T-cell (primary cell): ENCODE measurements around the gene IP6K1. TPM values are rescaled to one million over a fixed set of nuclear protein-coding genes. Genes with fewer than 3 reads are reported as not detected.

Experiments
- ATAC-seq, 4 experiments: fragments of 200-7000 bp in 3 of 4; fragments of 150-1000 bp in 1 of 4; cut with Tn5 transposase; replicated peaks in 1 of 4; 1 replicate in 3 of 4; 2 replicates in 1 of 4; pipeline ENCODE4 v1.10.0; 2021; ENCODE audit warnings: moderate library complexity in 3 of 4, mild to moderate bottlenecking in 2 of 4, moderate number of reproducible peaks in 1 of 4
- CTCF ChIA-PET, 2 donors: fragments of 300-600 bp; sonication (Branson Sonifier 250); formaldehyde crosslinking; loops; one replicate each; lab custom pipeline; 2022; ENCODE audit warnings: antibody characterized with exemption in 2 of 2; lab: Charles Lee
- POLR2A ChIA-PET, 2 donors: fragments of 300-600 bp; sonication (Branson Sonifier 250); formaldehyde crosslinking; loops; one replicate each; lab custom pipeline; 2022; ENCODE audit warnings: antibody characterized with exemption in 2 of 2; lab: Charles Lee
- DNase-seq, 35 experiments: peaks; one replicate each; pipeline versions ENCODE4 v3.0.0 to v3.0.0-alpha.2; 2013 to 2023
- H3K27ac ChIP-seq: one replicate; pipeline ENCODE4 v1.5.1; 2013; ENCODE audit warnings: low read length
- H3K27me3 ChIP-seq, 2 experiments: replicated peaks in 1 of 2; 1 replicate in 1 of 2; 2 replicates in 1 of 2; pipeline versions ENCODE4 v1.6.1 to v1.7.0; 2013; ENCODE audit warnings: low read length in 1 of 2, mixed read lengths in 1 of 2; ENCODE audit not compliant: control insufficient read depth in 2 of 2, insufficient read depth in 2 of 2; ENCODE audit errors: extremely low read depth in 1 of 2
- H3K36me3 ChIP-seq, 2 donors: 1 replicate in 1 of 2; 2 replicates in 1 of 2; pipeline versions ENCODE4 v1.6.1 to v1.7.0; 2013; ENCODE audit warnings: low read length in 1 of 2; ENCODE audit not compliant: control insufficient read depth in 2 of 2, insufficient read depth in 1 of 2; ENCODE audit errors: extremely low read depth in 1 of 2
- H3K4me1 ChIP-seq, 2 experiments: 1 replicate in 1 of 2; 2 replicates in 1 of 2; pipeline versions ENCODE4 v1.6.1 to v1.7.0; 2013; ENCODE audit warnings: low read length in 2 of 2, mixed read lengths in 1 of 2; ENCODE audit not compliant: insufficient read depth in 2 of 2, control insufficient read depth in 1 of 2; ENCODE audit errors: extremely low read depth in 1 of 2
- H3K4me3 ChIP-seq, 2 donors: 1 replicate in 1 of 2; 2 replicates in 1 of 2; pipeline versions ENCODE4 v1.5.1 to v1.7.0; 2013; ENCODE audit warnings: mild to moderate bottlenecking in 2 of 2, low read length in 1 of 2, moderate library complexity in 1 of 2; ENCODE audit not compliant: control insufficient read depth in 1 of 2; ENCODE audit errors: extremely low read depth in 1 of 2
- H3K9me3 ChIP-seq: 2 replicates; pipeline ENCODE4 v1.7.0; 2013
- H3K27ac Mint-ChIP-seq, 2 donors: one replicate each; pipeline ENCODE4 v1.8.0; 2020 to 2021; ENCODE audit warnings: mild to moderate bottlenecking in 2 of 2, mixed read lengths in 2 of 2
- H3K27me3 Mint-ChIP-seq, 2 donors: one replicate each; pipeline ENCODE4 v1.8.0; 2021 to 2022; ENCODE audit warnings: mixed read lengths in 2 of 2
- H3K36me3 Mint-ChIP-seq: one replicate; pipeline ENCODE4 v1.8.0; 2021; ENCODE audit warnings: mixed read lengths
- H3K4me1 Mint-ChIP-seq, 3 donors: one replicate each; pipeline ENCODE4 v1.8.0; 2020 to 2022; ENCODE audit warnings: mixed read lengths in 3 of 3, mild to moderate bottlenecking in 1 of 3
- H3K4me3 Mint-ChIP-seq, 3 donors: one replicate each; pipeline ENCODE4 v1.8.0; 2020 to 2022; ENCODE audit warnings: mild to moderate bottlenecking in 3 of 3, mixed read lengths in 3 of 3, moderate library complexity in 3 of 3
- H3K9me3 Mint-ChIP-seq, 3 donors: one replicate each; pipeline ENCODE4 v1.8.0; 2020 to 2022; ENCODE audit warnings: mixed read lengths in 3 of 3
- WGBS: methylation state at CpG from one replicate; pipeline ENCODE4 v1.1.5; 2013; ENCODE audit warnings: missing lambda C conversion rate; ENCODE audit not compliant: insufficient coverage; 5-methylcytosine and 5-hydroxymethylcytosine counted together
- total RNA-seq, 35 experiments: library from RNA in 6 of 35; stranded (reverse) in 6 of 35; fragments of 120-200 nt in 1 of 35; gene quantifications; one replicate each; pipeline versions ENCODE4 v1.2.1 to v1.2.4 and lab custom pipeline; 2013 to 2026

IP6K1 gene
- total RNA-seq, 5 donors from 2014 or later (not counting 1 experiment from before 2014, with no cell fraction given) = 31.6 to 62.2 (median 57.0) TPM

GRCh38 chr3:49709852-49710251, 76.5 kb downstream of the IP6K1 start:
- Histone ChIP-seq H3K27me3 (no peaks in the 10 kb centered on the region), H3K36me3 (peaks cover 0 to 13% of the 10 kb centered on the region in 2 donors), H3K27ac (no peak overlapping the region), H3K4me1 (peaks cover 2 to 19% of the 10 kb centered on the region in 2 experiments), H3K9me3 (no peaks in the 10 kb centered on the region), H3K4me3 (no peak overlapping the region)
- H3K4me1 Mint-ChIP-seq = peaks cover 2 to 10% (median 9%) of the 10 kb centered on the region in 3 donors
- no peaks in the 10 kb centered on the region for H3K27me3 Mint-ChIP-seq
- ATAC-seq (no peak), DNase-seq (no peak)
- H3K27ac Mint-ChIP-seq = no peak overlapping the region
- 95% methylated on average over 3 of the region's 8 CpGs for WGBS
- peaks cover 11% of the 10 kb centered on the region for H3K36me3 Mint-ChIP-seq
- H3K9me3 Mint-ChIP-seq = no peaks in the 10 kb centered on the region
- no peak overlapping the region for H3K4me3 Mint-ChIP-seq
- ChIA-PET POLR2A (no interaction called here), CTCF (no interaction called here)

GRCh38 chr3:49707113-49707480, 79.2 kb downstream of the IP6K1 start:
- CTCF ChIA-PET = no interaction called here

GRCh38 chr3:49706456-49707112, 79.8 kb downstream of the IP6K1 start:
- Histone ChIP-seq H3K36me3 (peaks cover 12 to 38% of the 10 kb centered on the region in 2 donors), H3K27ac (no peak overlapping the region), H3K4me3 (no peak overlapping the region), H3K4me1 (peaks cover 0 to 9% of the 10 kb centered on the region in 2 experiments), H3K27me3 (no peaks in the 10 kb centered on the region), H3K9me3 (no peaks in the 10 kb centered on the region)
- Mint-ChIP-seq H3K4me3 (no peak overlapping the region), H3K36me3 (peaks cover 12% of the 10 kb centered on the region), H3K9me3 (no peaks in the 10 kb centered on the region), H3K27ac (no peak overlapping the region), H3K4me1 (peaks cover 0 to 4% (median under 1%) of the 10 kb centered on the region in 3 donors), H3K27me3 (no peaks in the 10 kb centered on the region)
- WGBS = 92% methylated on average over 6 of the region's 9 CpGs
- POLR2A ChIA-PET = no interaction called here
- CTCF ChIA-PET = no interaction called here
- no peak for DNase-seq
- ATAC-seq = no peak

More at GRCh38 chr3:49707113-49707480, 79.2 kb downstream of the IP6K1 start:
- no peak overlapping the region for H3K27ac ChIP-seq
- peaks cover 0 to 10% of the 10 kb centered on the region in 2 experiments for H3K4me1 ChIP-seq
- Mint-ChIP-seq H3K27me3 (no peaks in the 10 kb centered on the region), H3K36me3 (peaks cover 11% of the 10 kb centered on the region), H3K9me3 (no peaks in the 10 kb centered on the region), H3K4me1 (peaks cover 0 to 4% (median 1%) of the 10 kb centered on the region in 3 donors), H3K27ac (no peak overlapping the region), H3K4me3 (no peak overlapping the region)
- no peak for DNase-seq
- WGBS = 86% methylated on average over 4 of the region's 4 CpGs
- H3K9me3 ChIP-seq = no peaks in the 10 kb centered on the region
- H3K4me3 ChIP-seq = no peak overlapping the region
- no peak for ATAC-seq
- H3K27me3 ChIP-seq = no peaks in the 10 kb centered on the region
- H3K36me3 ChIP-seq = peaks cover 7 to 34% of the 10 kb centered on the region in 2 donors
- POLR2A ChIA-PET = no interaction called here

- Mint-ChIP-seq H3K27ac (no peak overlapping the region), H3K27me3 (no peaks in the 10 kb centered on the region), H3K36me3 (peaks cover 15% of the 10 kb centered on the region), H3K4me1 (no peaks in the 10 kb centered on the region), H3K9me3 (no peaks in the 10 kb centered on the region), H3K4me3 (no peak overlapping the region)
- ATAC-seq = no peak
- WGBS = 97% methylated on average over 14 of the region's 17 CpGs
- Histone ChIP-seq H3K36me3 (peaks cover 12 to 43% of the 10 kb centered on the region in 2 donors), H3K4me3 (no peak overlapping the region), H3K9me3 (no peaks in the 10 kb centered on the region), H3K4me1 (peaks cover 0 to 9% of the 10 kb centered on the region in 2 experiments), H3K27me3 (no peaks in the 10 kb centered on the region), H3K27ac (no peak overlapping the region)
- no peak for DNase-seq
- POLR2A ChIA-PET = no interaction called here
- CTCF ChIA-PET = no interaction called here
Measured at GRCh38 chr3:49705390-49705960, 80.9 kb downstream of the IP6K1 start.

GRCh38 chr3:49704629-49705028, 81.7 kb downstream of the IP6K1 start:
- Histone ChIP-seq H3K27me3 (no peaks in the 10 kb centered on the region), H3K36me3 (peaks cover 12 to 51% of the 10 kb centered on the region in 2 donors), H3K9me3 (no peaks in the 10 kb centered on the region), H3K27ac (no peak overlapping the region), H3K4me1 (peaks cover 0 to 9% of the 10 kb centered on the region in 2 experiments), H3K4me3 (no peak overlapping the region)
- POLR2A ChIA-PET = no interaction called here
- no peak for DNase-seq
- Mint-ChIP-seq H3K9me3 (no peaks in the 10 kb centered on the region), H3K4me3 (no peak overlapping the region), H3K4me1 (no peaks in the 10 kb centered on the region), H3K27me3 (no peaks in the 10 kb centered on the region), H3K27ac (no peak overlapping the region), H3K36me3 (peaks cover 15% of the 10 kb centered on the region)
- WGBS = 100% methylated on average over 6 of the region's 8 CpGs
- CTCF ChIA-PET = no interaction called here
- ATAC-seq = no peak

GRCh38 chr3:49703956-49704355, 82.4 kb downstream of the IP6K1 start:
- CTCF ChIA-PET = no interaction called here
- Histone ChIP-seq H3K4me1 (peaks cover 0 to 9% of the 10 kb centered on the region in 2 experiments), H3K27me3 (no peaks in the 10 kb centered on the region), H3K9me3 (no peaks in the 10 kb centered on the region), H3K27ac (no peak overlapping the region), H3K36me3 (peaks cover 12 to 57% of the 10 kb centered on the region in 2 donors), H3K4me3 (no peak overlapping the region)
- no peak for DNase-seq
- POLR2A ChIA-PET = no interaction called here
- no peaks in the 10 kb centered on the region for H3K4me1 Mint-ChIP-seq
- no peaks in the 10 kb centered on the region for H3K9me3 Mint-ChIP-seq
- peak in 1 of 4 experiments; percentile 9 for ATAC-seq
- H3K27me3 Mint-ChIP-seq = no peaks in the 10 kb centered on the region
- no peak overlapping the region for H3K27ac Mint-ChIP-seq
- H3K36me3 Mint-ChIP-seq = peaks cover 15% of the 10 kb centered on the region
- WGBS = 99% methylated on average over 7 of the region's 7 CpGs
- H3K4me3 Mint-ChIP-seq = no peak overlapping the region
